K562 (cell line): Measurements from ENCODE around the gene STK32C. TPM values are rescaled to one million over a fixed set of nuclear protein-coding genes. Genes with fewer than 3 reads are reported as not detected.

Experiments
- ATAC-seq: fragments of 200-7000 bp; cut with Tn5 transposase; 3 replicates; pipeline ENCODE4 v1.9.1; 2020; ENCODE audit warnings: moderate library complexity
- BruUV-seq: library from RNA; stranded (reverse); fragments of 400-500 nt; replicated peaks from 2 replicates; lab custom pipeline; 2021; lab: Mats Ljungman, UMichigan
- CTCF ChIA-PET: fragments of 300-600 bp; formaldehyde crosslinking; extraction: SDS; loops from one replicate; lab custom pipeline; 2021; ENCODE audit warnings: low intra/inter-chr PET ratio; lab: Yijun Ruan, JAX
- POLR2A ChIA-PET: fragments of 300-600, 350-650 bp; sonication (Branson Sonifier 250); formaldehyde crosslinking; extraction: SDS; loops from one replicate; lab custom pipeline; 2021; ENCODE audit warnings: antibody characterized with exemption, inconsistent platforms; lab: Yijun Ruan, JAX
- DNase-seq, 4 experiments: peaks; one replicate each; pipeline versions ENCODE4 v3.0.0 to v3.0.0-alpha.2; 2011 to 2018; ENCODE audit warnings: low spot score in 3 of 4, mixed read lengths in 3 of 4; ENCODE audit errors: extremely low read depth in 1 of 4
- FAIRE-seq: peaks from 2 replicates; lab custom pipeline; 2011; peaks lifted over from hg19 to GRCh38; lab: Jason Lieb, UNC
- H2AFZ ChIP-seq: 2 replicates; pipeline ENCODE4 v1.6.0; 2011; ENCODE audit warnings: low read depth, low read length, control low read depth, inconsistent platforms
- H3K27ac ChIP-seq: fragments of 200-600 bp; 3 replicates; pipeline ENCODE4 v1.8.0; 2011; ENCODE audit warnings: low read depth, mild to moderate bottlenecking, control low read depth, inconsistent platforms, low read length, moderate library complexity, mixed read lengths; ENCODE audit errors: extremely low read depth
- H3K27me3 ChIP-seq, 2 experiments: fragments of 300-600 bp in 1 of 2; 2 replicates in 1 of 2; 3 replicates in 1 of 2; pipeline versions ENCODE4 v1.6.0 to v1.8.0; 2011; ENCODE audit warnings: inconsistent platforms in 2 of 2, low read length in 2 of 2, mild to moderate bottlenecking in 1 of 2, mixed read lengths in 1 of 2, moderate library complexity in 1 of 2; ENCODE audit not compliant: control insufficient read depth in 2 of 2, insufficient read depth in 2 of 2
- H3K36me3 ChIP-seq: fragments of 300-600 bp; 3 replicates; pipeline ENCODE4 v1.8.0; 2011; ENCODE audit warnings: mild to moderate bottlenecking, low read length, inconsistent platforms; ENCODE audit not compliant: control insufficient read depth, insufficient read depth
- H3K4me1 ChIP-seq, 2 experiments: fragments of 200-600 bp in 1 of 2; replicated peaks in 1 of 2; 2 replicates in 1 of 2; 3 replicates in 1 of 2; pipeline versions ENCODE4 v1.5.1 to v1.8.0; 2011; ENCODE audit warnings: inconsistent platforms in 2 of 2, low read length in 2 of 2, mild to moderate bottlenecking in 1 of 2, mixed read lengths in 1 of 2, moderate library complexity in 1 of 2; ENCODE audit not compliant: control insufficient read depth in 2 of 2, insufficient read depth in 2 of 2
- H3K4me2 ChIP-seq: 2 replicates; pipeline ENCODE4 v1.6.1; 2011; ENCODE audit warnings: low read length, control low read depth, inconsistent platforms, mixed read lengths; ENCODE audit not compliant: insufficient read depth
- H3K4me3 ChIP-seq: fragments of 200-600 bp; sonication (generic), shearing (Covaris generic); 2 replicates; pipeline ENCODE4 v1.5.1; 2016; ENCODE audit warnings: control low read depth, inconsistent platforms
- H3K79me2 ChIP-seq: fragments of 200-600 bp; 3 replicates; pipeline ENCODE4 v1.8.0; 2011; ENCODE audit warnings: low read length, inconsistent platforms; ENCODE audit not compliant: control insufficient read depth, insufficient read depth
- H3K9ac ChIP-seq, 2 experiments: 2 replicates each; pipeline versions ENCODE4 v1.6.0 to v1.6.1; 2011; ENCODE audit warnings: low read depth in 2 of 2, low read length in 2 of 2, control low read depth in 1 of 2, inconsistent platforms in 1 of 2, mild to moderate bottlenecking in 1 of 2, mixed read lengths in 1 of 2; ENCODE audit not compliant: insufficient read depth in 1 of 2
- H3K9me1 ChIP-seq: one replicate; pipeline ENCODE4 v1.6.0; 2011; ENCODE audit warnings: inconsistent platforms, mild to moderate bottlenecking, low read length, moderate library complexity; ENCODE audit not compliant: control insufficient read depth, insufficient read depth
- H3K9me3 ChIP-seq: replicated peaks from 2 replicates; pipeline ENCODE4 v1.5.1; 2011; ENCODE audit warnings: low read depth, low read length, inconsistent platforms; ENCODE audit not compliant: control insufficient read depth, insufficient read depth
- H4K20me1 ChIP-seq: replicated peaks from 2 replicates; pipeline ENCODE4 v1.6.1; 2011; ENCODE audit warnings: low read length, inconsistent platforms, mixed read lengths; ENCODE audit not compliant: control insufficient read depth, insufficient read depth
- ARHGAP35 ChIP-seq: fragments of 450-650 bp; IDR thresholded peaks from 2 replicates; pipeline ENCODE4 v1.6.1; 2018; ENCODE audit not compliant: partially characterized antibody
- L3MBTL2 ChIP-seq: fragments of 450-650 bp; IDR thresholded peaks from 2 replicates; pipeline ENCODE4 v1.6.1; 2016; ENCODE audit warnings: mild to moderate bottlenecking, moderate library complexity
- RBM14 ChIP-seq: fragments of 200-400 bp; formaldehyde crosslinking; IDR thresholded peaks from 2 replicates; pipeline ENCODE4 v1.6.1; 2018; ENCODE audit warnings: low read depth, mild to moderate bottlenecking, low read length, moderate library complexity, borderline replicate concordance; ENCODE audit not compliant: insufficient read depth
- ZFP91 ChIP-seq: sonication (generic); formaldehyde crosslinking; IDR thresholded peaks from 2 replicates; pipeline ENCODE4 v1.8.0; 2022; ENCODE audit warnings: mild to moderate bottlenecking, missing genetic modification reagents
- WGBS: fragments of 100-300 bp; shearing (Covaris generic); methylation state at CpG from one replicate; pipeline ENCODE4 v1.1.6; 2016; ENCODE audit warnings: low coverage, mixed read lengths; ENCODE audit not compliant: insufficient coverage; ENCODE audit errors: missing lambda C conversion rate; 5-methylcytosine and 5-hydroxymethylcytosine counted together
- in situ Hi-C: fragments of 300-500 bp; cut with MboI; formaldehyde crosslinking; loops from 4 replicates; pipeline ENCODE4 v1.15.0; 2018; ENCODE audit warnings: inconsistent platforms, mixed read lengths
- intact Hi-C: fragments of 100-400 bp; cut with micrococcal nuclease; formaldehyde crosslinking; loops from 2 replicates; pipeline ENCODE4 v1.14.2; 2022
- polyA plus RNA-seq, 8 experiments: library from polyadenylated mRNA; depleted of rRNA in 4 of 8; stranded (reverse) in 5 of 8; unstranded in 3 of 8; fragments of >200 nt; fragmentation: Nextera tagmentation in 2 of 8; fragmentation: Illumina TruSeq in 1 of 8; extraction: Ambion mirVana in 2 of 8; extraction: Trizol in 1 of 8; gene quantifications; 2 replicates each; pipeline versions ENCODE4 v1.2.1 to v1.2.3, GENCODE V29; 2011 to 2014; ENCODE audit warnings: inconsistent platforms in 1 of 8, missing spikeins in 1 of 8
- total RNA-seq, 7 experiments: library from RNA; depleted of rRNA in 6 of 7; stranded (reverse); fragments of >200 nt in 6 of 7; fragmentation: Illumina TruSeq in 2 of 7; extraction: Trizol in 2 of 7; gene quantifications; 2 replicates each; pipeline versions ENCODE4 v1.2.1 to v1.2.3, GENCODE V29; 2011 to 2021; ENCODE audit warnings: low replicate concordance in 1 of 7

Gene STK32C
- total and polyA plus RNA-seq, 9 of the 15 experiments (the other 6 are each of a cell fraction or from before 2014, with no cell fraction given), result 1.5 to 20.9 (median 6.5) TPM

- TF ChIP-seq L3MBTL2 (no peak), ARHGAP35 (no peak), ZFP91 (CRISPR knock-in tag) (no peak), RBM14 (no peak)
- WGBS, result 4% methylated on average over 25 of the region's 25 CpGs
- H3K27me3 ChIP-seq, result peaks cover 0 to 35% of the 10 kb centered on the region in 2 experiments; a peak in 2 of 5 replicates
Observed at GRCh38 chr10:132197271-132198067, 110.3 kb downstream of the STK32C start.

More at GRCh38 chr10:132197271-132198067, 110.3 kb downstream of the STK32C start:
- no peaks in the 10 kb centered on the region; a peak in 1 of 5 replicates for H3K4me1 ChIP-seq
- no peaks in the 10 kb centered on the region for H3K9me1 ChIP-seq
- H3K9me3 ChIP-seq, result no peaks in the 10 kb centered on the region
- no peaks in the 10 kb centered on the region; the same call in 1 of the 2 replicates for H4K20me1 ChIP-seq
- no peak overlapping the region for H2AFZ ChIP-seq
- no peak for DNase-seq
- ChIA-PET CTCF (no interaction called here), POLR2A (no interaction called here)
- ATAC-seq, result no peak
- no peak overlapping the region for H3K4me2 ChIP-seq
- BruUV-seq, result no TSS peak
- no peak overlapping the region for H3K27ac ChIP-seq
- no peaks in the 10 kb centered on the region for H3K79me2 ChIP-seq
- intact Hi-C loops (no loop called here), in situ Hi-C loops (no loop called here)
- FAIRE-seq, result no peak
- no peak overlapping the region for H3K9ac ChIP-seq
- no peaks in the 10 kb centered on the region for H3K36me3 ChIP-seq
- no peak overlapping the region for H3K4me3 ChIP-seq
